ENCODE results near the gene ADH4.
"Not testable (repeated sequence)": the region's sequence is repeated elsewhere in the genome, so short reads cannot be mapped to it uniquely, and the experiment has no call there.

The ADH4 gene

GRCh38 chr4:99134586-99134985, 9.5 kb downstream of the ADH4 start:
- no peak for DNase-seq (ENCODE audit: low read depth)

- no peak for DNase-seq (ENCODE audit: low read depth)
Measured at GRCh38 chr4:99131378-99131777, 12.7 kb downstream of the ADH4 start.

GRCh38 chr4:99126376-99126775, 17.7 kb downstream of the ADH4 start:
- no peak for DNase-seq (ENCODE audit: low read depth)

DNA sequence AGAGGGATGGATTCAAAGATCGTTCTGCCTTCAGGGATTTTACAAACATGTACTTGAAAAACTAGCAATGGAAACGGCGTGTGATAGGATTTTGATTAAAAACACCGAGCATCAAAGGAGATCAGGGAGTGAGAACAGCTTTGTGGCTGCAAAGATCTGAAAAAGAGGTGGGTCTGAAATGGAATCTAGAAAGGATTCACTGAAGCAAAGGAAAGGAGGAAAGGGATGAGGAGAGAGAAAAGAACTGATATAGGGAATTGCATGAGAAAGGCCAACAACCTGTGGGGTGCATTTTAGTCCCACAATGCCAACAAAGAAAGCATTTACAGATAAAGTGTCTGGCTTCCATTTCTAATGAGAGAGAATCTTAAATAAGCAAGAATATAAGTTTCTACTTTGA, 23.1 kb downstream of the ADH4 start:
- DNase-seq (ENCODE audit: low read depth), result no peak

DNA sequence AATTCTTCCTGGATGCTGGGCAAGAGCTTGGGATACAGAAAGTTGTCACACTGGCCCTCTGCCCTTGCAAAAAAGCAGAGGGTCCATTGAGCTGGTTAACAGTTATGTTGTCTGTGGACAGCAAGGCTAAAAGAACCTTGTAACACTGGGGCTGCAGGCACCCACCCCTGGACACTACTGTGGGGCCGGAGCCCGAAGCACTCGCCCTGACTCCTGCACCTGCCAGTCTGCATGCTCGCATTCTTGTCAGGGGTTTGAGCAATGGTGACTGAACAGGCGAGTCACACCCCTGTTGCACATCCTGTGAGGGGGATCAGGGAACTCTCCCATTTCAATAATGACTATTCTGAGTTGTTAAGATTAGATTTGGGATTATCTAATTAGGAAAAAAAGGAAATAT, 23.6 kb downstream of the ADH4 start:
- no peak for DNase-seq (ENCODE audit: low read depth)

- DNase-seq (ENCODE audit: low read depth), result no peak
Measured at GRCh38 chr4:99117876-99118693, 26.0 kb downstream of the ADH4 start.

DNA sequence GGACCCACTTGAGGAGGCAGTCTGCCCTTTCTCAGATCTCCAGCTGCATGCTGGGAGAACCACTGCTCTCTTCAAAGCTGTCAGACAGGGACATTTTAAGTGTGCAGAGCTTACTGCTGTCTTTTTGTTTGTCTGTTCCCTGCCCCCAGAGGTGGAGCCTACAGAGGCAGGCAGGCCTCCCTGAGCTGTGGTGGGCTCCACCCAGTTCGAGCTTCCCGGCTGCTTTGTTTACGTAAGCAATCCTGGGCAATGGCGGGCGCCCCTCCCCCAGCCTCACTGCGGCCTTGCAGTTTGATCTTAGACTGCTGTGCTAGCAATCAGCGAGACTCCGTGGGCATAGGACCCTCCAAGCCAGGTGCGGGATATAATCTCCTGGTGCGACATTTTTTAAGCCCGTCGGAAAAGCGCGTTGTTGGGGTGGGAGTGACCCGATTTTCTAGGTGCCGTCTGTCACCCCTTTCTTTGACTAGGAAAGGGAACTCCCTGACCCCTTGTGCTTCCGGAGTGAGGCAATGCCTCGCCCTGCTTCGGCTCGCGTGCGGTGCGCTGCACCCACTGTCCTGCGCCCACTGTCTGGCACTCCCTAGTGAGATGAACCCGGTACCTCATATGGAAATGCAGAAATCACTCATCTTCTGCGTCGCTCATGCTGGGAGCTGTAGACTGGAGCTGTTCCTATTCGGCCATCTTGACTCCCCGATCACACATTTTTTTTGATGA, 26.8 kb downstream of the ADH4 start:
- DNase-seq (ENCODE audit: low read depth), result not testable (repeated sequence)

DNA sequence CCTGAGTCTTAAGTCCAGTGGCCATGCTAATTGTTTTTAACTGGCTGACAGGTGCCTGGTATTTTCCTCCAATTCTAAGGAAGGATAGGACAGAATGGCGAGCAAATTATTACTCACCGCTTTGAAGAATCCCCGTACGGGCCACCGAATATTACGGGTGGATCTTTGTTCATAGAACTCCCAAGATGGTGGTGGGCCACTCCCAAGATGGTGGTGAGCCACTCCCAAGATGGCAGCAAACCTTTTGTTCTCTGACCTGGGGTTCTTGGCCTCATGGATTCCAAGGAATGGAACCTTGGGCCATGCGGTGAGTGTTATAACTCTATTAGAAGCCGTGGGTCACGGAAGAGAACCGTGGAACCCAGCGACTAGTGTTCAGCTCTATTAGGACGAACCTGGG, 34.8 kb downstream of the ADH4 start:
- not testable (repeated sequence) for DNase-seq (ENCODE audit: low read depth)

DNA sequence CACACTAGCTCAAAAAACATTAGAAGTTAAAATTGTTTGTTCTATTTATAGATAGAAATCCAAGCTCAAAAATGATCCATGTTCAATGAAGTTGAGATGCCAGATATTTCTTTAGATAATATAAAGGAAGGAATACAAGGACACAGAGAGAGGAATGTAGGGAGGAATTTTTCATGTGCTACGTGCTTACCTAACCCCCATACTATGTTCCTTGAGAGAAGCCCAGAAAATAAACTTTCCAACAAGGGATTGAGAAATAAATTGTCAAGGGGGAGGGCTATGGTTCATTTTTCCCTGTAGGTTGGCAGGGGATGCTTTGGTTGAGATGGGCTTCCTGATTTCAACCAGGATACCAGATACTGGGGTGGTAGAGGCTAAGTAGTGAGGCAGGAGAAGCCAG, 39.9 kb downstream of the ADH4 start:
- no peak for DNase-seq (ENCODE audit: low read depth)

- DNase-seq (ENCODE audit: low read depth), result no peak
Measured at GRCh38 chr4:99103166-99103565, 40.9 kb downstream of the ADH4 start.

DNA sequence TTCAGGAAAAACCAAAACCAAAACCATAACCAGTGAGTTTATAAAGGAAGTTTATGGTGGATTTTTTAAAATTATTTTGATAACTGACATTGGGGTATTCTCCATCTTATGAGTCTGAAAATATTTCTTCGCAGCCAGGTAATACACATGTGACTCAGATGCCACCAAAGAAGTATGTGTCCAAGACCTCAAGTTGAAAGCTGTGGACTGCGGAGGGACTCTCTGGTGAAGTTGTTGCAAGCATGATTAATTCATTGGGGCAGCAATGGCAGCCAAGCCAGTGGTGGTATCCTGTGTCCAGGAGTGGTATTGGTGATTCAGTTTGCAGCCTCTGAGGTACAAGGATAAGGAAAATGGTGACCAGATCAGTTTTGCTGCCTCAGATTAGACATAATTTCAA, 41.5 kb downstream of the ADH4 start:
- DNase-seq (ENCODE audit: low read depth), result no peak

DNA sequence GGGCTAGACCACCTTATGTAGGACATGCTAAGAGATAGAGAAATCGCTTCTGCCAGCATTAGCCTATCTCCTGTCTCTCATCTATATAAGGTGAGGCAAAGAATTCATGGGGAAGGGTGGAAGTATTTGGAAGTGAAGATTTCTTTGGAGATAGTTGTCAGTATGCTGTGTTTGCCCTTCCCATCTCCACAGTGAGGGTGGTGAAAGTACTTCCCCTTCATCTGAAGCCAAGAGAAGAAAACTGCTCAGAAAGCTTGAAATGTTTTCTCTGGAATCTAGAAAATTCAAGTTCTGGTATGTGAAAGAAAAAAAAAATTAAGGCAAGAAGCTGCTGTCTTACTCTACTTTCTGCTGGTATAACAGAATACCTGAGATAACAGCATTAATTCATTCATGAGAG, 43.2 kb downstream of the ADH4 start:
- DNase-seq (ENCODE audit: low read depth), result no peak

DNA sequence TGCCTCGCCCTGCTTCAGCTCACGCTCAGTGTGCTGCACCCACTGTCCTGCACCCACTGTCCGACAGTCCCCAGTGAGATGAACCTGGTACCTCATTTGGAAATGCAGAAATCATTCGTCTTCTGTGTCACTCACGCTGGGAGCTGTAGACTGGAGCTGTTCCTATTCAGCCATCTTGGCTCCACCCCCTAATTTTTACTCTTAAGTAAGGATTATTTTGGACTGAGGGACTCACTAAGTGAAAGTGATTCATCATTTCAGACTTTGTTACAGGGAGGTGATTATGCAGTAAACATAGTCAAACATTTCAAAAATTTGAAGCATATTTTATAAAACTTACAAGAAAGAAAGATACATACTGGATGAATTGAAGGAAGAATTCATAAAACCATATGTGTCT, 44.3 kb downstream of the ADH4 start:
- DNase-seq (ENCODE audit: low read depth), result not testable (repeated sequence)

GRCh38 chr4:99099311-99099710, 44.8 kb downstream of the ADH4 start:
- DNase-seq (ENCODE audit: low read depth), result no peak

DNA sequence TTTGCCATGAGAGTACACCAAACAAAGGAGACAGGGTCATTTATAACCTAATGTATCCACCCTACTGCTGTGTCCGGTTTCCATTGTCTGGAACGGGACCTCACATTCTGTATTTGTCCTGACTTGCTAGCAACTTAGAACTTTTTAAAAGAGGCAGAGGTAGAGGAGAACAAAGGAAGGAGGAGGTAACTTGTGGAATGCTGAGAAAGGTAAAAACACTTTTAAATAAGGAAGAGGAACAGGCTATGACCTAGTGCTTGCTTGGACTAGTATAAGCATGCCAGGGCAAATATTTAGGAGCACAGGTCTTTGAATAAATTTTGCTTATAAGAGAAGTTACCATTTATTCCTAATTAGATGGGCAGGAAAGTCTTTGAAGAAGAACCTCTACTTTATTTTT, 52.3 kb downstream of the ADH4 start:
- DNase-seq (ENCODE audit: low read depth), result not testable (repeated sequence)

GRCh38 chr4:99091216-99091575, 52.9 kb downstream of the ADH4 start:
- no peak for DNase-seq (ENCODE audit: low read depth)

DNA sequence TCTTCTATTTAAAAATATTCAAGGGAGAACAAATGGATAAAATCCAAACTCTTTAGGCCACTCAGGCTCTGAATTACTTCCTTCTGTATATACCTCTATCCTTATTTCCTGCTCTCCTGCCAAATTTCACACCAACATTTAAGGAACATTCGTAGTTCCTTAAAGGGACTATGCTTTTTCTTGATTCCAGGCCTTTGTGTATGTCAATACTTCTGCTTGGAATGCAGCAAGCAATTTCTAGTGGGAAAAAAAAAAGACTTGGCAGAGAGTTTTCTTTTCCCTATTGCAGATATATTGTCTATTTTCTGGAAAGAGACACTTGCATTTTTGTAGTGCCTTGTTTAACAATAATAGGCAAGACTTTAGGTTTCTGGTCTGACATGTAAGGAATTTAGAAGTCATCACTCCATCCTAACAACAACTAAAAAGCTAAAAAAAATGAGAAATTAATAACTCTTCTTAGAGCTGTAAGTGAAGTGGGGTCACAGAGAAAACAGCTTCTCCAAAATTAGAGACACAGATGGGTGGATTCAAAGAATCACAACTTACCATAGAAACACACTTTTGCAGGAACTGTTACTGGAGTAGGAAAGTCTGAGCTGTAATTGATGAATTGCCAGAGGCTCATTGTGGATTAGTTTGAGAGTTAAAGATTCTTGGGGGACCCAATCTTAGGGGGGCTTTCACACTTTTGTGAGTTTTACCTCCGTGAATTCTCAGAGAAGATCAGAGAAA, 53.4 kb downstream of the ADH4 start:
- no peak for DNase-seq (ENCODE audit: low read depth)

GRCh38 chr4:99088481-99089365, 55.4 kb downstream of the ADH4 start, which contains the start of gene ADH5:
Gene ADH5 (minus strand): TSS chr4:99088788. CDS start chr4:99088700, 88 bp downstream.
- peak; percentile 69 for DNase-seq (ENCODE audit: low read depth)

DNA sequence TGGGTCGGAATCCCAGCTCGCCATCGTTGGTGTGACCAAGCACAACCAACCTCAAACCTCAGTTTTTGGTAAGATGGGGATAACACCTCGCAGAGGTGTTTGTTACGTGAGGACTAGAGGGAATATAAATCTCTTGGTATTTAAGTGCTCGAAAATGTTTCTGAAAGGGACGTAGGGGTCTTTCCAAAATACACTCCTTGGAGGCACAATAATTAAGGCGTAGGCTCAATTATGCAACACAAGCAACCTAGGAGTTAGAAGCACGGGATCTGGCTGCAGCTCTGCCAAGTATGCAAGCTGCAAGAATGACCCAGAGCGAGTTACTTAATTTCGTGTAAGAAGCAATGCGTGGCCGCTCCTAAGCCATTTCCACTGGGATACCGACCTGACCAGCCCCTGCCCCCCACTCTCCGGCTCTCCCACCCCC, 56.1 kb downstream of the ADH4 start:
- peak; percentile 73 for DNase-seq (ENCODE audit: low read depth)

- no peak for DNase-seq (ENCODE audit: low read depth)
Measured at GRCh38 chr4:99084595-99084994, 59.5 kb downstream of the ADH4 start.

- DNase-seq (ENCODE audit: low read depth), result no peak
Measured at GRCh38 chr4:99082192-99082591, 61.9 kb downstream of the ADH4 start.

DNA sequence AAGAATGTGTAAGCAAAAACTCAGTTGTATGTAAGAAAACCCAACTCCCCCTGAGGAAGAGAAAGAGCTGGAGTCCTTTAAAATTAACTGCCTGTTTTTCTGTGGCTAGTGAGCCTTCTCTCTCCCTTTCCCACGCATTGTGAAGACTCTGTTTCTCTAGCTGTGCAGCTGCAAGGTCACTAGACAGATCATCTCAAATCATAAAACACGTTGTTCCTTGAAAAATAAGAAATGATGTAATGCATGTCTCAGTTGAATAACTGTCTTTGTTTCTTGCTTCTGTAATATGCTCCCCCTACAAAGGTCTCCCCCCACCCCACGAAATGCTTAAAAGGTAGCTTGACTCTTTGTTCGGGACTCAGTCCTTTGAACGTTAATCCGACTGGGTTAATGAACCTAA, 63.2 kb downstream of the ADH4 start:
- not testable (repeated sequence) for DNase-seq (ENCODE audit: low read depth)
